Measurements from ENCODE around the gene AIRE. TPM values are rescaled to one million over a fixed set of nuclear protein-coding genes. Genes with fewer than 3 reads are reported as not detected.
"Not testable (repeated sequence)": the region's sequence is repeated elsewhere in the genome, so short reads cannot be mapped to it uniquely, and the experiment has no call there.

The AIRE gene
- 9.7 and 21.4 TPM in 2 replicates for total RNA-seq
- polyA plus RNA-seq (2012): 9.9 TPM

- peak; percentile 80 for DNase-seq (ENCODE audit: low read depth)
Measured at GRCh38 chr21:44285138-44285992, at the start of gene AIRE. Gene AIRE (plus strand): TSS chr21:44285876. CDS start chr21:44286007, 131 bp downstream.

GRCh38 chr21:44240353-44240752, 45.3 kb upstream of the AIRE start:
- DNase-seq (ENCODE audit: low read depth): not testable (repeated sequence)

- DNase-seq (ENCODE audit: low read depth): not testable (repeated sequence)
Measured at GRCh38 chr21:44240842-44241241, 44.8 kb upstream of the AIRE start, which contains the start of gene ICOSLG. Gene ICOSLG (minus strand): TSS chr21:44240943. CDS start chr21:44240817, 126 bp downstream.

DNA sequence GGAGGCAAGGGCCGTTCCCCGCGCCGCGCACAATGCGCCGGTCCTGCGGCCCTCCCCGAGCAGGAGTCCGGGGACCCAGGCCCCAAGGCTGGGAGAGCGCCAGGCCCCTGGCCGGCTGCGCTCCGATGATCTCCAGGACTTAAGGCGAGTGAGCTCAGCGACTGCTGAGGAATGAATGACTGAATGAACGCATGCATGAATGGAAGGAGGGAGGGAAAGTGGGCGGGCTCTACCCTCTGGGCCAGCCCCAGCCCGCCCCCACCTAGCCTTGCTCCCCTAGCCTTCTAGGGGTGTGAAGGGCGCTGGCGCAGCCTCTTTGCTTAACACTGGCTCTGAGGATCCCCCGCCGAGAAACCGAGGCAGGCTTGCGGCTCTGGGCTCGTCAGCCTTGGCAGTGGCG, 44.4 kb upstream of the AIRE start:
- not testable (repeated sequence) for DNase-seq (ENCODE audit: low read depth)

DNA sequence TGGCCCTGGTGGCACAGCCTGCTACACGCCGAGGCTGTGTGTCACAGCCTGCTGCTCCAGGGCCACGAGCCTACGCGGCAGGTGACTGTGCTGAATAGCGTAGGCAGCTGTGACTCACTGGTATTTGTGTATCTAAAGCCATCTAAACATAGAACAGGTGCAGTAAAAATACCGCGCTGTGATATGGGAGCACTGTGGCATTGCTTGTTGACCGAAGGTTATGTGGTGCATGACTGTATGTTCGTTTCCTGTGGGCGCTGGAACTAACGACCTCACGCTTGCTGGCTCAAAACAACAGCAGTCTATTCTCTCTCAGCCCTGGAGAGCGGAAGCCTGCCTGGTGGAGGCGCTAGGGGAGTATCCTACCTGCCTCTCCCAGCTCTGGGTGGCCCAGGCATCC, 41.7 kb upstream of the AIRE start:
- not testable (repeated sequence) for DNase-seq (ENCODE audit: low read depth)

GRCh38 chr21:44247904-44248303, 37.8 kb upstream of the AIRE start:
- DNase-seq (ENCODE audit: low read depth): not testable (repeated sequence)

GRCh38 chr21:44249204-44250037, 36.3 kb upstream of the AIRE start:
- DNase-seq (ENCODE audit: low read depth): not testable (repeated sequence)

DNA sequence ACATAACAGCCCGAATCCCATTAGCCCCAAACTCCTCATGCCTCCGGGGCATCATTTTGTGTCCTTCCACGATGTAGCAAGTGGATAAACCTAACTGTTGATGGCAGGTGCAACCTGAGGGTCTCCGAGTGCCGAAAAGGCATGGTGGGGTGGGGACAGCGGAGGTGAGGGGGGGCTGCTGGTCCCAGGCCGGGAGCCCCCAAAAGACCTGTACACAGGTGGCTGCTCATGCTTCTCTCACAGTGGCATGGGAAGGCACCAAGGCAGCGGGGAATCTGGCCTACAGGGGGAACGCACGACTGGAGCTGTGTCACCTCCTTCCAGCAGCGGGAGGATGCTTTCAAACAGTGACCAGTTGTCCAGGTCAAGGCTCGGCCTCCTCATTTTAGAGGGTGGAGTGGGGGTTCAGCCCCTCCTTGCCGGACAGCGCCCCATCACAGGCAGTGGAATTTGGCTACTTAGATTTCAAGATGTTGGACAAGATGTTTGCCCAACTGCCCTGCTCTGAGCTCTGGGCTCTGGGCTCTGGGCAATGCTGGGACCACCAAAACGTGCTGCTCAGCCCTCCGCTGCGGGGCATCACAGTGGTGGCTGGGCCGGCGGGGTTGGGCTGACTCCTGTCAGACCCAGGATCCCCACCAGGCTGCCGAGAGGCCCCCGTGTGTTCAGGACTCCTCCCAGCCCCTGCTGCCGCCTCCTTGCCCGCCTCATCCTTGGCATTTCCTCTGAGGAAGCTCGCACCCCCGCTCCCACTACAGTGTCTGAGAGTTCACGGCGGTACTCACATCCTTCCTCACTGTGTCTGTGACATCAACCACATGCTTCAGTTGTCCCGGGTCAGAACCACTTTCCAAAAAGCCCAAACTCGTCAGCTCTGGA, 31.6 kb upstream of the AIRE start:
- DNase-seq (ENCODE audit: low read depth): no peak

DNA sequence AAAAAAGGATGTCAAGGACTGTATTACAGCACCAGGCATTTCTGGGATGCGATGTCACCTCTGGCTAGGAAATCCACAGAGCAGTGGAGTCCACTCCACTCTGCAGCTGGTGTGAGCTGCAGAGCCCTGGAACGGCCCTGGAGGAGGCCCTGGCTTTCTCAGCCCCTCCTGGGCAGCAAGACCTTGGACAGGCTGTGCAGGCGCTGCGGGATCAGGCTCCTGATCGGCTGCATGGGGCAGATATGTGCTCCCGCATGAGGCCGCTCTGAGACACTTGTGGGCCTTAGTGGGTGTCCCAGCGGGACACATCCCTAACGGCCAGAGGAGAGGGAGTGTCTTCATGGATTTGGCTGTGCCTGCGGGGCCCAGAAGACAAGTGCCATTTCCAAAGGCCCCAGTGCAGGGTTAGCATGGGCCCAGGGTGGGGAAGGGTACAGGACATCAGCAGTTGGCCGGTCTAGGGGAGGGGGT, 30.1 kb upstream of the AIRE start:
- peak; percentile 55 for DNase-seq (ENCODE audit: low read depth)

DNA sequence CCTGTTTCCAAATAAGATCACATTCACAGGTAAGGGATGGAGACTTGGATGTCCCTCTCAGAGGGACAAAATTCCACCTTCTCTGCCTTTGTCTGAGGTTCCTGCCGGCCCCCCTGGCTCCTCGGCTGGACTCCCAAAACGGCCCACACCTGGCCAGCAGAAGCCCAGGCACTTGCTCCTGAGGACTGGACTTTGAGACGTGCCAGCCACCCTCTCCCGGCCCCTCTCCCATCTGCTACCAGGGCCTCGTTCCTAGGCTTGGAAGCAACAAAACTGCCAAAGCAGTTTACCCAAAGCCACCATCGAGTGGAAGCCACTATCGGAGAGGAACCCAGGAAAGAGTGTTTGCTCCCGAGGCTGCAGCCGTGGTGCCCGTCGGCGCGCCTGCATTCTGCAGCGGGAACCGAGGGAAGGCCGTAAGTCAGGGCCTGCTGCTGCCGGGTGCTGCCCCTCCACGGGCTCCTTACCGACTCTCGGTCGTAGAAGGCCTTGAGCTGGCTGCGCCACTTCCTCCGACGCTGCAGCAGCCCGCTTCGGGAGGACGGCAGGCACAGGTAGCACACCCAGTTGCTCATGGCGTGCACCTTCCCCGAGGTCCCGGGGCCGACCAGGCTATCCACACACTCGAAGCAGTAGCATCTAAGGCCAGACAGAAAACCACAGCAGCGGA, 27.5 kb upstream of the AIRE start:
- no peak for DNase-seq (ENCODE audit: low read depth)

GRCh38 chr21:44259082-44259705, 26.5 kb upstream of the AIRE start:
- DNase-seq (ENCODE audit: low read depth): no peak

DNA sequence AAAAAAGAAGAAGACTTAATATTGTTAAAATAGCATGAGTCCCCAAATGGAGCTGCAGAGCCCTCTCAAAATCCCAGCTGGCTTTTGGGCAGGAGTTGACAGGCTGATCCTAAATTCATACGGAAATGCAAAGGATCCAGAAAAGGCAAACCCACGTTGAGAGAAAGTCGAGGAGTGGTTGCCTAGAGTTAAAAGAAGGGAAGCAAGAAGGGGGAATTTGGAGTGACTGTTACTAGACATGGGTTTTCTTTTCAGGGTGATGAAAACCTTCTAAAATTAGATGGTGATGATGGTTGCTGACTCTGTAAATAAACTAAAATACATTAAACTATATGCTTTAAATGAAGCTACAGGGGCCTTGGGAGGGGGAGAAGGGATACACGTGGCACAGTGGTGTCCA, 25.6 kb upstream of the AIRE start:
- DNase-seq (ENCODE audit: low read depth): no peak

DNA sequence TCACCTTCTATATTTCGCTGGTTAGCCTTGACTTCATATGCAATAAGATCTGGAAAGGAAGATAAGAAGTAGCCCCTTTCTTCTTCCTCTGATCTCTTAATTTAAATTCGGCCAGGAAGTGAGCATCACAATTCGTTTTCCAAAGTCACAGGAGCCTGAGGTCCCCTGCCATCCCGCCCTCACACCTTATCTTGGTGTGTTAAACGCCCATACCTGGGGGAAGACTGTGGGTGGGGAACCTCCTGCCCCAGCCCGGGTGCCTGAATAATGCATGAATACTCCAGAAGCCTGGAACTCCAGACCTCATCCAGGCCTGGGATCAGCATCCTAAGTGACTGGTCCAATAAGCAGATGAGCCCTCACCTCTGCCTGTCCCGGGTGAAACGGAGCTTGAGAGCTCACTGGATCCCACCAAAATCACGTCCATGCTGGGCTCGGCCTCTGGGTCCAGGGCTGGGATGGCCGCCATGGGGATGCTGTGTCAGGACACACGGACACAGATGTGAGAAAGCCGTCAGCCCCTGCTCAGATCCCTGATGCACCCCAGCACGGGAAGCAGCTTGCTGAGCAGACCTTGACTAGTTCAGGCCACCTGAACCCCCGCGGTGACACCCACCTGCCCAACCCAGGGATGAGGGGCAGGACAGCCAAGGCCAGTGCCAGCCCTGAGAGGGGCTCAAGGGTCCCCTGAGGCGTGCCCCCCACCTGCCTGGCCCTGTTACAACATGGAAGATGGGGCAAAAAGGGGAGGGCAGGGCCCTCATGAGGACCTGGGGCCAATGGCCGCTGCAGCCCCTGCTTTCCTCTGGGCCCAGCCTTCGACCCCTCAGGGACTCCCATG, 24.7 kb upstream of the AIRE start:
- DNase-seq (ENCODE audit: low read depth): no peak

DNA sequence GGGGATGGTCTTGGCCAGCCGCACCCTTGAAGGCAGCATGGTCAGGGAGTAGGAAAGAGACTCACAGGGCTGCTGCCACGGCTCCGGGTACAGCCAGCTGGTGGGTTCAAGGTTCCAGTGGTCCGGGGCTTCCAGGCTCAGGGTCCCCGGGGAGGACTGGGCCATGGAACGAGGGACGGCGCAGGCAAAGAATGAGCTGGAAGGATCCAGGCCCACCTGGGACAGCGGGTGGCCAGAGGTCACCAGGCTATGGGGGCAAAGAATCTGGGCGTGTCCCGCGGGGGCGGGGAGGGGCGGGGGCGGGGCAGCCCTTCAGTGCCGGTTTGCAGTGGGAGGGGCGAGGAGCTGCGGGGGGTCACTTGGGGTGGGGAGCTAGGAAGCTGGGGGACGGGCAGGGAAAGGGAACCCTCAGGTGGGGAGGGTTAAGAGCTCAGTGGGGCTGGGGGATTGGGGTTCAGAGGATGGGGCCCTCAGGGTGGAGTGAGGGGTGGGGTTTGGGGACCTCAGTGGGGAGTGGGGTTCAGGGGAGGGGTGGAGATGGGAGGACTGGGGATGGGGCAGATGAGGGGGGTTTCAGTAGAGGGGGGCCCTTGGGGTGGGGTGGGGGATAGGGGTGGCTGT, 23.9 kb upstream of the AIRE start, which contains the start of gene DNMT3L:
Gene DNMT3L (minus strand): TSS at position 223 of the 621 bp plus-strand sequence. CDS start 638 bp downstream, outside the sequence.
- DNase-seq (ENCODE audit: low read depth): no peak

DNA sequence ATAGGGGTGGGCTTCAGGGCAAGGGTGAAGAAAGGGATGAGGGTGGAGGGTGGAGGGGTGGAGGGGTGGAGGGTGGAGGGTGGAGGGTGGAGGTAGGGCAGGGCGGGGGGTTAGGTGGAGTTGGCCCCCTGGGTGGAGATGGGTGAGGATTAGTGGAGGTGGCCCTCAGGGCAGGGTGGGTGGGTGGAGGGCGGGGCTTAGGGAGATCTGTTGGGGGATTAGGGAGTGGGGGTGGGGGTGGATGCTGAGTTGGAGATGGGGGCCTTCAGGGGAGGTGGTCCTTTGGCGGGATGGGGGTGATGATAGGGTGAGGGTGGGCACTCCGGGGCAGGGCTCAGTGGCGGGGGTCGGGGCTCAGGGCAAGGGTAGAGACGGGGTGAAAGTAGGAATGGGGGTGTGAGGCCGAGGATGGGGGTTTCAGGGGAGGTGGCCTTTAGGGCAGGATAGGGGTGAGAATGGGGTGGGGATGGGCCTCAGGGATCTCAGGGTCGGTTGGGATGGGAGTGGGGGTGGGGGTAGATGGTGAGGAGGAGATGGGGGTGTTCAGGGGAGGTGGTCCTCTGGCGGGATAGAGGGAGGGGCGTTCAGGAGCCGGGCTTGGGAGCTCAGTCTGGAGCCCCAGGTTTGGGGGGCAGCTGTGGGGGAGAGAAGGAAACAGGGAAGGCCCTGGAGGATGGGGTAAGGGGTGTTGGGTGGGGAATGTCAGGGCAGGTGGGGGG, 23.2 kb upstream of the AIRE start:
- DNase-seq (ENCODE audit: low read depth): no peak

DNA sequence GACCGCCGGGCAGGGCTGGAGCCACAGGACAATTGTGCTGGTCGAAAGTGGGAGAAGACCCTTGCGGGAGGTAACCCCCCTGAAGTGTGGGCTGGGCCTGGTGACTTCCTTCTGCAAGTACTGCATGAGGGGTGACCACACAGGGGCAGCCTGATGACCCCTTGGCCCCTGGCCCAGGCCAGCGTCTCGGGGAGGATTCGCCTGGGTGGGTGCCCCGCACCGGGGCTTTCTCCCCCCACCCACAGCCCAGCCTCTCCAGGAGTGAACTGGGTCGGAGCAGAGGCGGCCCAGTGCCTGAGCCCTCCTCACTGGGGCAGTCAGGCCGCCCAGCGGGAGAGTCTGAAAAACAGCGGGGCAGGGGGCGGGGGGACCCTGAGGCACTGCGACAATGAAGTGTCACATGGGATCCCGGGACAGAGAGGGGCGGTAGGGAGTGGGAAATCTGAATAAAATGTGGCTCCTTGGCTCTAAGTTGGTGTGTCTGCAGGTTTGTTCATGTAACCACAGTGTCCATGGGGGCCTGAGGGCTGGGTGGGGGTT, 22.4 kb upstream of the AIRE start:
- no peak for DNase-seq (ENCODE audit: low read depth)

- DNase-seq (ENCODE audit: low read depth): no peak
Measured at GRCh38 chr21:44263768-44264167, 21.9 kb upstream of the AIRE start.
